B cell (primary cell): Measurements from ENCODE around the gene DLG2. TPM values are rescaled to one million over a fixed set of nuclear protein-coding genes. Genes with fewer than 3 reads are reported as not detected.

Source experiments
- ATAC-seq: fragments of 200-7000 bp; cut with Tn5 transposase; one replicate; pipeline ENCODE4 v1.10.0; 2021; ENCODE audit warnings: low read depth, mild to moderate bottlenecking, moderate number of reproducible peaks, moderate library complexity
- CTCF ChIA-PET: fragments of 350-600 bp; sonication (Branson Sonifier 250); formaldehyde crosslinking; loops from one replicate; lab custom pipeline; 2021; ENCODE audit warnings: antibody characterized with exemption, inconsistent platforms; lab: Charles Lee
- POLR2A ChIA-PET: fragments of 350-600 bp; sonication (Branson Sonifier 250); formaldehyde crosslinking; loops from one replicate; lab custom pipeline; 2021; ENCODE audit warnings: antibody characterized with exemption; lab: Charles Lee
- DNase-seq: peaks from one replicate; pipeline ENCODE4 v3.0.0; 2013
- H2AFZ ChIP-seq: 2 replicates; pipeline ENCODE4 v1.6.1; 2012; ENCODE audit warnings: mild to moderate bottlenecking, low read depth, low read length; ENCODE audit not compliant: insufficient read depth, poor library complexity, severe bottlenecking
- H3K27ac ChIP-seq, 2 donors: 1 replicate in 1 of 2; 2 replicates in 1 of 2; pipeline ENCODE4 v1.5.1; 2012 to 2013; ENCODE audit warnings: low read length in 2 of 2, mild to moderate bottlenecking in 2 of 2, moderate library complexity in 1 of 2
- H3K27me3 ChIP-seq, 4 experiments: fragments of 200-600 bp in 1 of 4; sonication (generic) in 1 of 4; replicated peaks in 1 of 4; 1 replicate in 2 of 4; 2 replicates in 2 of 4; pipeline versions ENCODE4 v1.6.1 to v1.7.0; 2013 to 2016; ENCODE audit warnings: low read length in 3 of 4, mild to moderate bottlenecking in 2 of 4, mixed read lengths in 1 of 4, moderate library complexity in 1 of 4; ENCODE audit not compliant: insufficient read depth in 4 of 4, control insufficient read depth in 3 of 4; ENCODE audit errors: control extremely low read depth in 1 of 4
- H3K36me3 ChIP-seq, 2 experiments: replicated peaks in 1 of 2; 1 replicate in 1 of 2; 2 replicates in 1 of 2; pipeline versions ENCODE4 v1.6.1 to v1.7.1; 2013; ENCODE audit warnings: low read length in 1 of 2; ENCODE audit not compliant: insufficient read depth in 2 of 2, control insufficient read depth in 1 of 2; ENCODE audit errors: control extremely low read depth in 1 of 2, extremely low read depth in 1 of 2
- H3K4me1 ChIP-seq, 2 donors: fragments of 200-600 bp in 1 of 2; sonication (generic) in 1 of 2; 1 replicate in 1 of 2; 2 replicates in 1 of 2; pipeline versions ENCODE4 v1.5.1 to v1.6.1; 2013 to 2017; ENCODE audit warnings: low read length in 2 of 2; ENCODE audit not compliant: control insufficient read depth in 2 of 2, insufficient read depth in 2 of 2
- H3K4me2 ChIP-seq: replicated peaks from 2 replicates; pipeline ENCODE3; 2012; ENCODE audit warnings: mild to moderate bottlenecking, low read depth, low read length; ENCODE audit not compliant: poor library complexity, severe bottlenecking
- H3K4me3 ChIP-seq, 5 experiments: fragments of 200-600 bp in 1 of 5; sonication (generic) in 1 of 5; 1 replicate in 3 of 5; 2 replicates in 2 of 5; pipeline versions ENCODE4 v1.5.1 to v1.7.0; 2011 to 2016; ENCODE audit warnings: low read length in 4 of 5, mild to moderate bottlenecking in 4 of 5, low read depth in 2 of 5, control low read depth in 1 of 5, moderate library complexity in 1 of 5; ENCODE audit not compliant: insufficient read depth in 1 of 5; ENCODE audit errors: control extremely low read depth in 1 of 5, extremely low read depth in 1 of 5
- H3K79me2 ChIP-seq: fragments of 200-600 bp; sonication (generic); one replicate; pipeline ENCODE4 v1.6.0; 2016; ENCODE audit warnings: low read length; ENCODE audit not compliant: control insufficient read depth, insufficient read depth
- H3K9ac ChIP-seq: fragments of 200-600 bp; sonication (generic); 2 replicates; pipeline ENCODE4 v1.6.1; 2017; ENCODE audit warnings: mild to moderate bottlenecking, low read length, moderate library complexity
- H3K9me3 ChIP-seq, 3 donors: one replicate each; pipeline versions ENCODE4 v1.6.1 to v1.7.1; 2013; ENCODE audit warnings: low read length in 2 of 3; ENCODE audit not compliant: control insufficient read depth in 2 of 3, insufficient read depth in 1 of 3; ENCODE audit errors: control extremely low read depth in 1 of 3
- H4K20me1 ChIP-seq: 2 replicates; pipeline ENCODE4 v1.6.0; 2012; ENCODE audit warnings: mild to moderate bottlenecking, low read length; ENCODE audit not compliant: insufficient read depth, control insufficient read depth, poor library complexity, severe bottlenecking
- H3K27ac Mint-ChIP-seq: one replicate; pipeline ENCODE4 v1.8.0; 2021; ENCODE audit warnings: mixed read lengths
- H3K27me3 Mint-ChIP-seq: one replicate; pipeline ENCODE4 v1.8.0; 2021; ENCODE audit warnings: mixed read lengths
- H3K4me1 Mint-ChIP-seq: one replicate; pipeline ENCODE4 v1.8.0; 2021; ENCODE audit warnings: mixed read lengths
- H3K4me3 Mint-ChIP-seq: one replicate; pipeline ENCODE4 v1.8.0; 2021; ENCODE audit warnings: mixed read lengths
- H3K9me3 Mint-ChIP-seq: one replicate; pipeline ENCODE4 v1.8.0; 2022; ENCODE audit warnings: mixed read lengths; ENCODE audit not compliant: insufficient read depth
- EZH2 ChIP-seq: IDR thresholded peaks from 2 replicates; pipeline ENCODE4 v1.6.1; 2012; ENCODE audit warnings: borderline replicate concordance, low read depth, mild to moderate bottlenecking, moderate library complexity, low read length; ENCODE audit not compliant: insufficient read depth, poor library complexity, severe bottlenecking
- WGBS: methylation state at CpG from one replicate; pipeline ENCODE4 v1.1.5; 2013; ENCODE audit warnings: missing lambda C conversion rate; ENCODE audit not compliant: insufficient coverage; 5-methylcytosine and 5-hydroxymethylcytosine counted together
- intact Hi-C: fragments of 100-400 bp; cut with micrococcal nuclease; formaldehyde crosslinking; loops from one replicate; pipeline ENCODE4 v1.10.0; 2022
- polyA plus RNA-seq: library from polyadenylated mRNA; depleted of rRNA; stranded (reverse); fragments of >200 nt; gene quantifications from 2 replicates; pipeline ENCODE4 v1.2.3, GENCODE V29; 2012
- total RNA-seq, 2 donors: library from RNA; stranded (reverse); fragments of 120-200 nt in 1 of 2; gene quantifications; 1 replicate in 1 of 2; 2 replicates in 1 of 2; pipeline versions ENCODE4 v1.2.3 to v1.2.4, GENCODE V29; 2013 to 2022
- TF ChIP-seq, protein P1 (sequence below): fragments of 200-600 bp; IDR thresholded peaks from one replicate; pipeline ENCODE4 v1.8.0; 2022; ENCODE audit warnings: antibody characterized with exemption, mild to moderate bottlenecking

DLG2 gene
- total and polyA plus RNA-seq, 2 donors (not counting 1 experiment from before 2014, with no cell fraction given): 0.54 to 5.4 TPM

DNA sequence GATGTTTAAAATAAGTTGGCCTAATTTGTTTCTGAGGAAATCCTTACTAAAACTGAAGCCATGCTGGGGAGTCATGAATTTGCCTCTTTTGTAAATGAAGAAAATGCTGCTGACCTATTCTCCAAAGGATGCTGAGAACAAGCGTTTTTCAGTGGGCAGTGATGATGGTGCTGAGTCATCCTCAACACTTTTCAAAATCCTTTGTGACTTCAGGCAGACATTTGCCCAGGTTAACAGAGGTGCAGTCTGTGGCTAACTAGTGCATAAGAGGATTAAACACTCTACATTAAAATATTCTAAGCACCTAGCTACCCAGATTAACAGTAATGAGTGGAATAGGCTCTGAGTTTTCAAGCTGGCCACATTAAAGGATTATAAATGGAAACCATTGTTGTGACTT, 509.0 kb downstream of the DLG2 start:
- H3K9me3 ChIP-seq: no peaks in the 10 kb centered on the region
- H3K27me3 ChIP-seq: no peaks in the 10 kb centered on the region
- H3K4me3 ChIP-seq: no peak overlapping the region
- no peak overlapping the region for H3K27ac Mint-ChIP-seq
- no peaks in the 10 kb centered on the region for H3K36me3 ChIP-seq
- ATAC-seq: no peak
- H3K4me1 Mint-ChIP-seq: peaks cover 4% of the 10 kb centered on the region
- intact Hi-C loops: no loop called here
- no peaks in the 10 kb centered on the region for H4K20me1 ChIP-seq
- no peaks in the 10 kb centered on the region for H3K79me2 ChIP-seq
- no peak overlapping the region for H3K9ac ChIP-seq
- WGBS: no CpG with 5 or more reads among the region's 1 CpG
- no peak overlapping the region for H3K4me3 Mint-ChIP-seq
- POLR2A ChIA-PET: no interaction called here
- H2AFZ ChIP-seq: no peak overlapping the region
- no peak for TF ChIP-seq EZH2
- TF ChIP-seq, protein P1, sequence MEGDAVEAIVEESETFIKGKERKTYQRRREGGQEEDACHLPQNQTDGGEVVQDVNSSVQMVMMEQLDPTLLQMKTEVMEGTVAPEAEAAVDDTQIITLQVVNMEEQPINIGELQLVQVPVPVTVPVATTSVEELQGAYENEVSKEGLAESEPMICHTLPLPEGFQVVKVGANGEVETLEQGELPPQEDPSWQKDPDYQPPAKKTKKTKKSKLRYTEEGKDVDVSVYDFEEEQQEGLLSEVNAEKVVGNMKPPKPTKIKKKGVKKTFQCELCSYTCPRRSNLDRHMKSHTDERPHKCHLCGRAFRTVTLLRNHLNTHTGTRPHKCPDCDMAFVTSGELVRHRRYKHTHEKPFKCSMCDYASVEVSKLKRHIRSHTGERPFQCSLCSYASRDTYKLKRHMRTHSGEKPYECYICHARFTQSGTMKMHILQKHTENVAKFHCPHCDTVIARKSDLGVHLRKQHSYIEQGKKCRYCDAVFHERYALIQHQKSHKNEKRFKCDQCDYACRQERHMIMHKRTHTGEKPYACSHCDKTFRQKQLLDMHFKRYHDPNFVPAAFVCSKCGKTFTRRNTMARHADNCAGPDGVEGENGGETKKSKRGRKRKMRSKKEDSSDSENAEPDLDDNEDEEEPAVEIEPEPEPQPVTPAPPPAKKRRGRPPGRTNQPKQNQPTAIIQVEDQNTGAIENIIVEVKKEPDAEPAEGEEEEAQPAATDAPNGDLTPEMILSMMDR: no peak
- H3K9me3 Mint-ChIP-seq: no peaks in the 10 kb centered on the region
- no peak overlapping the region for H3K4me2 ChIP-seq
- no peak for DNase-seq
- CTCF ChIA-PET: no interaction called here
- H3K27ac ChIP-seq: no peak overlapping the region
- peaks cover 0 to 2% of the 10 kb centered on the region in 2 donors for H3K4me1 ChIP-seq
- H3K27me3 Mint-ChIP-seq: no peaks in the 10 kb centered on the region

DNA sequence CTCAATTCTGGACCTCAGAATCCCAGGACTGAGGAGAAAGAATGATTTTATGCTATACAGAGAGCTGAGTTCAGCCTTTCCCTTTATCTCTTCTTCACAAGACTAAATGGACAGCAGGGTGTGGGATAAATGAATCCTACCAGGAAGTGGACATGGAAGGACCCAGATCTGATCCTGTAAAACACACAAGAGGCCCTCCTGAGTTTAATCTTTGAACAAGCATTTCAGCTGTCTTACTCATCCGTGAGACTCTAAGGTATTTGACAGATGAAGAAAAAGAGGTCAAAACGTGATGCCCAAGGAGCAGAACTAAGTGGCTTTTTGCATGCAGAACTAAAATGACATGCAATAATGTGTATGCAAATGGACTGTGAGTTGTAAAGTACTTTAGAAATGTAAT, 511.3 kb downstream of the DLG2 start:
- Histone ChIP-seq H3K4me1 (peaks cover 3 to 5% of the 10 kb centered on the region in 2 donors), H4K20me1 (no peaks in the 10 kb centered on the region), H3K27me3 (no peaks in the 10 kb centered on the region), H3K4me3 (no peak overlapping the region), H3K4me2 (no peak overlapping the region), H3K9ac (no peak overlapping the region), H3K27ac (no peak overlapping the region), H2AFZ (no peak overlapping the region), H3K79me2 (no peaks in the 10 kb centered on the region), H3K9me3 (no peaks in the 10 kb centered on the region), H3K36me3 (no peaks in the 10 kb centered on the region)
- Mint-ChIP-seq H3K9me3 (no peaks in the 10 kb centered on the region), H3K27me3 (no peaks in the 10 kb centered on the region), H3K4me3 (no peak overlapping the region), H3K27ac (no peak overlapping the region), H3K4me1 (peaks cover 8% of the 10 kb centered on the region)
- intact Hi-C loops: no loop called here
- no peak for DNase-seq
- no peak for ATAC-seq
- ChIA-PET CTCF (no interaction called here), POLR2A (no interaction called here)
- TF ChIP-seq EZH2: no peak
- TF ChIP-seq, protein P1: no peak
- 100% methylated on average over 1 of the region's 2 CpGs for WGBS
